Measurements from ENCODE around the gene POMT2. TPM values are rescaled to one million over a fixed set of nuclear protein-coding genes. Genes with fewer than 3 reads are reported as not detected.

Gene POMT2
- total and polyA plus RNA-seq, 2 donors (not counting 3 experiments of a cell fraction or from before 2014, with no cell fraction given): 19.5 to 48.2 TPM

DNA sequence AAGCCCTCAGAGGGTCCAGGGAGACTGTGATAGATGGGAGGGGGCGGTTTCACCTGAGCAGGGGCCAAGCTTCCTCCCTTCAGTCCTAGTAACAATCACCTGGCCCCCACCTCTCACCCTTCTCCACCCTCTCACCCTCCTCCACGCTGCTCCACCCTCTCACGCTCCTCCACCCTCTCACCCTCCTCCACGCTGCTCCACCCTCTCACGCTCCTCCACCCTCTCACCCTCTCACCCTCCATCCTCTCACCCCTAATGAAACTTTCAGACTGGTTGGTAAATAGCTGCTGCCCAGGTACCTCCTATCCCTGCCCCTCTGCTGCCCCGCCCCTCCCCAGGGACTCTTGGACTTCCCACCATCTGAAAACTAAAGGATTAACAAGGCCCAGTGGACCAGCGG lies 83.9 kb downstream of the POMT2 start:
- Histone ChIP-seq H3K4me2 (ENCODE audit: insufficient read depth, low read length) (no peak overlapping the region), H3K27ac (ENCODE audit: insufficient read depth, low read depth, low read length) (no peak overlapping the region), H3K4me3 (replicated peaks in 1 of 3; ENCODE audit: insufficient read depth in 1 of 3, low read depth in 1 of 3, low read length in 3 of 3) (no peak overlapping the region), H3K9me1 (replicated peaks; ENCODE audit: control insufficient read depth, extremely low read depth, insufficient read depth, low read length) (no peaks in the 10 kb centered on the region), H4K20me1 (replicated peaks; ENCODE audit: control insufficient read depth, extremely low read depth, insufficient read depth, low read length) (no peaks in the 10 kb centered on the region), H2AFZ (ENCODE audit: low read depth, low read length) (no peak overlapping the region), H3K9ac (replicated peaks; ENCODE audit: extremely low read depth, insufficient read depth, low read length) (no peak overlapping the region), H3K79me2 (ENCODE audit: control insufficient read depth, insufficient read depth, low read length) (no peaks in the 10 kb centered on the region), H3K4me1 (ENCODE audit: control insufficient read depth, extremely low read depth, insufficient read depth, low read length) (no peaks in the 10 kb centered on the region), H3K9me3 (replicated peaks; ENCODE audit: control insufficient read depth, insufficient read depth, low read length) (no peaks in the 10 kb centered on the region), H3K27me3 (ENCODE audit: control insufficient read depth in 2 of 2, insufficient read depth in 2 of 2, low read length in 2 of 2) (no peaks in the 10 kb centered on the region), H3K36me3 (ENCODE audit: control insufficient read depth in 2 of 2, extremely low read depth in 1 of 2, insufficient read depth in 2 of 2, low read length in 2 of 2) (no peaks in the 10 kb centered on the region)
- no peak for FAIRE-seq
- TF ChIP-seq EZH2 (IDR thresholded peaks at IDR 0.05; ENCODE audit: borderline replicate concordance, low read depth, low read length, severe bottlenecking): no peak
- no peak for TF ChIP-seq MYC (IDR thresholded peaks at IDR 0.05; ENCODE audit: low read depth, low read length)
- TF ChIP-seq JUN (IDR thresholded peaks at IDR 0.05; ENCODE audit: borderline replicate concordance, insufficient read depth, insufficient read length, low read depth): no peak
- TF ChIP-seq MAX (IDR thresholded peaks at IDR 0.05; ENCODE audit: insufficient read depth, insufficient read length): no peak
- TF ChIP-seq POLR2AphosphoS5 (IDR thresholded peaks at IDR 0.05; ENCODE audit: insufficient read depth, low read depth, low read length): no peak
- TF ChIP-seq FOS (IDR thresholded peaks at IDR 0.05; ENCODE audit: borderline replicate concordance, insufficient read depth, low read length): no peak
- TF ChIP-seq, protein P1, sequence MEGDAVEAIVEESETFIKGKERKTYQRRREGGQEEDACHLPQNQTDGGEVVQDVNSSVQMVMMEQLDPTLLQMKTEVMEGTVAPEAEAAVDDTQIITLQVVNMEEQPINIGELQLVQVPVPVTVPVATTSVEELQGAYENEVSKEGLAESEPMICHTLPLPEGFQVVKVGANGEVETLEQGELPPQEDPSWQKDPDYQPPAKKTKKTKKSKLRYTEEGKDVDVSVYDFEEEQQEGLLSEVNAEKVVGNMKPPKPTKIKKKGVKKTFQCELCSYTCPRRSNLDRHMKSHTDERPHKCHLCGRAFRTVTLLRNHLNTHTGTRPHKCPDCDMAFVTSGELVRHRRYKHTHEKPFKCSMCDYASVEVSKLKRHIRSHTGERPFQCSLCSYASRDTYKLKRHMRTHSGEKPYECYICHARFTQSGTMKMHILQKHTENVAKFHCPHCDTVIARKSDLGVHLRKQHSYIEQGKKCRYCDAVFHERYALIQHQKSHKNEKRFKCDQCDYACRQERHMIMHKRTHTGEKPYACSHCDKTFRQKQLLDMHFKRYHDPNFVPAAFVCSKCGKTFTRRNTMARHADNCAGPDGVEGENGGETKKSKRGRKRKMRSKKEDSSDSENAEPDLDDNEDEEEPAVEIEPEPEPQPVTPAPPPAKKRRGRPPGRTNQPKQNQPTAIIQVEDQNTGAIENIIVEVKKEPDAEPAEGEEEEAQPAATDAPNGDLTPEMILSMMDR (IDR thresholded peaks at IDR 0.05; ENCODE audit: extremely low read depth in 1 of 2, insufficient read depth in 1 of 2, low read depth in 1 of 2, low read length in 2 of 2): no peak
- TF ChIP-seq GATA2 (IDR thresholded peaks at IDR 0.05; ENCODE audit: insufficient read depth, insufficient read length, low read depth, low read length): no peak
- no peak for TF ChIP-seq POLR2A (IDR thresholded peaks at IDR 0.05; ENCODE audit: low read depth, low read length)
- POLR2A ChIA-PET: no interaction called here
- no TSS peak for BruUV-seq (replicated peaks)
- intact Hi-C loops (cut with micrococcal nuclease): no loop called here
- no peak for DNase-seq (ENCODE audit: low read depth, low spot score)
- dilution Hi-C loops (cut with MboI; ENCODE audit: extremely low pct_ligation_motif_present, low sequenced_read_pairs): no loop called here
- CTCF ChIA-PET: no interaction called here
